KOPT-K1 (cell line): ENCODE measurements around the gene SLC12A7.

Experiments
- H3K27ac ChIP-seq: fragments of 200-600 bp; sonication (generic); 2 replicates; pipeline ENCODE4 v1.5.1; 2016; ENCODE audit warnings: antibody characterized with exemption, mild to moderate bottlenecking, low read depth, low read length; ENCODE audit not compliant: poor library complexity, severe bottlenecking
- H3K36me3 ChIP-seq: fragments of 200-600 bp; sonication (generic); 2 replicates; pipeline ENCODE4 v1.5.1; 2017; ENCODE audit warnings: antibody characterized with exemption, mild to moderate bottlenecking, low read length, moderate library complexity; ENCODE audit not compliant: insufficient read depth
- H3K9me3 ChIP-seq: fragments of 200-600 bp; sonication (generic); 2 replicates; pipeline ENCODE4 v1.5.1; 2017; ENCODE audit warnings: antibody characterized with exemption, low read length, mild to moderate bottlenecking; ENCODE audit not compliant: insufficient read depth, poor library complexity, severe bottlenecking

The SLC12A7 gene

DNA sequence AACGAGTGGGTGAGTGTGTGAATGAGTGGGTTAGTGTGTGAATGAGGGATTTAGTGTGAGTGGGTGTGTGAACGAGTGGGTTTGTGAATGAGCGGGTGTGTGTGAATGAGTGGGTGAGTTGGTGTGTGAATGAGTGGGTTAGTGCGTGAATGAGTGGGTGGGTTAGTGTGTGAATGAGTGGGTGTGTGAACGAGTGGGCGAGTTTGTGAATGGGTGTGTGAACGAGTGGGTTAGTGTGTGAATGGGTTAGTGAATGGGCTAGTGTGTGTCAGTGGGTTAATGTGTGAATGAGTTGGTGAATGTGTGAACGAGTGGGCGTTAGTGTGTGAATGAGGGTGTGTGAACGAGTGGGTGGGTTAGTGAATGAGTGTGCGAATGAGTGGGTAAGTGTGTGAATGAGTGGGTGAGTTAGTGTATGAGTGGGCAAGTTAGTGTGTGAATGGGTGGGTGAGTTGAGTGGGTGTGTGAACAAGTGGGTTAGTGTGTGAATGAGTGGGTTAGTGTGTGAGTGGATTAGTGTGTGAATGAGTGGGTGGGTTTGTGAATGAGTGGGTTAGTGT, 63.6 kb downstream of the SLC12A7 start:
- Histone ChIP-seq H3K36me3 (peaks cover 17% of the 10 kb centered on the region), H3K9me3 (peaks cover 13% of the 10 kb centered on the region), H3K27ac (no peak overlapping the region)

DNA sequence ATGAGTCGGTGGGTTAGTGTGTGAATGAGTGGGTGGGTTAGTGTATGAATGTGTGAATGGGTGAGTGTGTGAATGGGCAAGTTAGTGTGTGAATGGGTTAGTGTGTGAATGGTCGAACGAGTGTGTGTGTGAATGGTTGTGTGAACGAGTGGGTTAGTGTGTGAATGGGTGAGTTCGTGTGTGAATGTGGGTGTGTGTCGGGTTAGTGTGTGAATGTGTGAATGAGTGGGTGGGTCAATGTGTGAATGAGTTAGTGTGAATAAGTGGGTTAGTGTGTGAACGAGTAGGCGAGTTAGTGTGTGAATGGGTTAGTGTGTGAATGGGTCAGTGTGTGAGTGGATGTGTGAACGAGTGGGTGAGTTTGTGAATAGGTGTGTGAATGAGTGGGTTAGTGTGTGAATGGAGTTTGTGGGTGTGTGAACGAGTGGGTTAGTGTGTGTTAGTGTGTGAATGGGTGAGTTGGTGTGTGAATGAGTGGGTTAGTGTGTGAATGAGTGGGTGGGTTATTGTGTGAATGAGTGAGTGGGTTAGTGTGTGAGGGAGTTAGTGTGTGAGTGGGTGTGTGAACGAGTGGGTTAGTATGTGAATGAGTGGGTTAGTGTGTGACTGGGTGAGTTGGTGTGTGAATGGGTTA, 64.4 kb downstream of the SLC12A7 start:
- Histone ChIP-seq H3K9me3 (peaks cover 13% of the 10 kb centered on the region), H3K27ac (no peak overlapping the region), H3K36me3 (peaks cover 9% of the 10 kb centered on the region)

DNA sequence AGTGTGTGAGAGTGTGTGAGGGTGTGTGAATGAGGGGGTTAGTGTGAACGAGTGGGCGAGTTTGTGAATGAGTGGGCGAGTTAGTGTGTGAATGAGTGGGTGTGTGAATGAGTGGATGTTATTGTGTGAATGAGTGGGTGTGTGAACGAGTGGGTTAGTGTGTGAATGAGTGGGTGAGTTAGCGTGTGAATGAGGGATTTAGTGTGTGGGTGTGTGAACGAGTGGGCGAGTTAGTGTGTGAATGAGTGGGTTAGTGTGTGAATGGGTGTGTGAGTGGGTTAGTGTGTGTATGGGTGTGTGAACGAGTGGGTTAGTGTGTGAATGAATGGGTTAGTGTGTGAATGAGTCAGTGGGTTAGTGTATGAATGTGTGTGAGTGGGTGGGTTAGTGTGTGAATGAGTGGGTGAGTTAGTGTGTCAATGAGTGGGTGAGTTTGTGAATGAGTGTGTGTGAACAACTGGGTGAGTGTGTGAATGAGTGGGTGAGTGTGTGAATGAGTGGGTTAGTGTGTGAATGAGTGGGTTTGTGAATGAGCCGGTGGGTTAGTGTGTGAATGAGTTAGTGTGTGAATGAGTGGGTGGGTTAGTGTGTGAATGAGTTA, 65.8 kb downstream of the SLC12A7 start:
- peaks cover 17% of the 10 kb centered on the region for H3K9me3 ChIP-seq
- H3K27ac ChIP-seq: no peak overlapping the region
- H3K36me3 ChIP-seq: no peaks in the 10 kb centered on the region

DNA sequence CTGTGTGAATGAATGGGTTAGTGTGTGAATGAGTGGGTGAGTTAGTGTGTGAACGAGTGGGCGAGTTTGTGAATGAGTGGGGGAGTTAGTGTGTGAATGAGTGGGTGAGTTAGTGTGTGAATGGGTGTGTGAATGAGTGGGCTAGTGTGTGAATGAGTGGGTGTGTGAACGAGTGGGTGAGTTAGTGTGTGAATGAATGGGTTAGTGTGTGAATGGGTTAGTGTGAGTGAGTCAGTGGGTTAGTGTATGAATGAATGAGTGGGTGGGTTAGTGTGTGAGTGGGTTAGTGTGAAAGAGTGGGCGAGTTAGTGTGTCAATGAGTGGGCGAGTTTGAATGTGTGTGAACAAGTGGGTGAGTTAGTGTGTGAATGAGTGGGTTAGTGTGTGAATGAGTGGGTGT, 67.7 kb downstream of the SLC12A7 start:
- no peak overlapping the region for H3K27ac ChIP-seq
- no peaks in the 10 kb centered on the region for H3K36me3 ChIP-seq
- H3K9me3 ChIP-seq: peaks cover 21% of the 10 kb centered on the region

DNA sequence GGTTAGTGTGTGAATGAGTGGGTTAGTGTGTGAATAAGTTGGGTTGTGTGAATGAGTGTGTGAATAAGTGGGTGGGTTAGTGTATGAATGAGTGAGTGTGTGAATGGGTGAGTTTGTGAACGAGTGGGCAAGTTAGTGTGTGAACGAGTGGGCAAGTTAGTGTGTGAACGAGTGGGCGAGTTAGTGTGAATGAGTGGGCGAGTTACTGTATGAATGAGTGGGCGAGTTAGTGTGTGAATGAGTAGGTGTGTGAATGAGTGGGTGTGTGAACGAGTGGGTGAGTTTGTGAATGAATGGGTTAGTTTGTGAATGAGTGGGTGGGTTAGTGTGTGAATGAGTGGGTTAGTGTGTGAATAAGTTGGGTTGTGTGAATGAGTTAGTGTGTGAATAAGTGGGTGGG, 68.5 kb downstream of the SLC12A7 start:
- Histone ChIP-seq H3K9me3 (peaks cover 21% of the 10 kb centered on the region), H3K27ac (no peak overlapping the region), H3K36me3 (peaks cover 5% of the 10 kb centered on the region; the same call in 1 of the 2 replicates)

DNA sequence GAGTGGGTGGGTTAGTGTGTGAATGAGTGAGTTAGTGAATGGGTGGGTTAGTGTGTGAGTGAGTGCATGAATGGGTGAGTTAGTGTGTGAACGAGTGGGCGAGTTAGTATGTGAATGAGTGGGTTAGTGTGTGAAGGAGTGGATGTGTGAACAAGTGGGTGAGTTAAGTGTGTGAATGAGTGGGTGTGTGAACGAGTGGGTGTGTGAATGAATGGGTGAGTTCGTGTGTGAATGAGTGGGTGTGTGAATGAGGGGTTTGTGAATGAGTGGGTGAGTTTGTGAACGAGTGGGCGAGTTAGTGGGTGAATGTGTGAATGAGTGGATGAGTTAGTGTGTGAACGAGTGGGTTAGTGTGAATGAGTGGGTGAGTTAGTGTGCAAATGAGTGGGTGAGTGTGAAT, 69.2 kb downstream of the SLC12A7 start:
- Histone ChIP-seq H3K36me3 (peaks cover 12% of the 10 kb centered on the region; the same call in 1 of the 2 replicates), H3K9me3 (peaks cover 21% of the 10 kb centered on the region), H3K27ac (no peak overlapping the region)

DNA sequence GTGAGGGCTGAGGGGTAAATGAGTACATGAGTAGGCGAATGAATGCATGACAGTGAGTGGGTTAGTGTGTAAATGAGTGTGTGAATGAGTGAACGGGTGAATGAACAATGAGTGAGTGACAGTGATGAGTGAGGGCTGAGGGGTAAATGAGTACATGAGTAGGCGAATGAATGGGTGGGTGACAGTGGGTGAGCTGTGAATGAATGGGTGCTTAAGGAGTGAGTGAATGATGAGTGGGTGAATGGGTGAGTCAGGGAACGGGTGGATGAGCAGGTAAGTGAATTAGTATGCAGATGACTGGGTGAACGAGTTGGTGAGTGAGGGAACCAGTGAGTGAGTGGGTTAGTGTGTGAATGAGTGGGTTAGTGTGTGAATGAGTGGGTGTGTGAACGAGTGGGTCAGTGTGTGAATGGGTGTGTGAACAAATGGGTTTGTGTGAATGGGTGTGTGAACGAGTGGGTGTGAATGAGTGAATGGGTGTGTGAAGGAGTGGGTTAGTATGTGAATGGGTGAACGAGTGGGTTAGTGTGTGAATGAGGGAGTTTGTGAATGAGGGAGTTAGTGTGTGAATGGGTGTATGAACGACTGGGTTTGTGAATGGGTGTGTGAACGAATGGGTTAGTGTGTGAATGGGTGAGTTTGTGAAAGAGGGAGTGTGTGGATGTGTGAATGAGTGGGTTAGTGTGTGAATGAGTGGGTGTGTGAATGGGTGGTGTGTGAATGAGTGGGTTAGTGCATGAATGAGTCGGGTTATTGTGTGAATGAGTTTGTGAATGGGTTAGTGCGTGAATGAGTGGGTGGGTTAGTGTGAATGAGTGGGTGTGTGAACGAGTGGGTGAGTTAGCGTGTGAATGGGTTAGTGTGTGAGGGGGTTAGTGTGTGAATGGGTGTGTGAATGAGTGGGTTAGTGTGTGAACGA, 70.4 kb downstream of the SLC12A7 start:
- H3K36me3 ChIP-seq: peaks cover 14% of the 10 kb centered on the region; the same call in 1 of the 2 replicates
- H3K9me3 ChIP-seq: peaks cover 20% of the 10 kb centered on the region
- no peak overlapping the region for H3K27ac ChIP-seq

DNA sequence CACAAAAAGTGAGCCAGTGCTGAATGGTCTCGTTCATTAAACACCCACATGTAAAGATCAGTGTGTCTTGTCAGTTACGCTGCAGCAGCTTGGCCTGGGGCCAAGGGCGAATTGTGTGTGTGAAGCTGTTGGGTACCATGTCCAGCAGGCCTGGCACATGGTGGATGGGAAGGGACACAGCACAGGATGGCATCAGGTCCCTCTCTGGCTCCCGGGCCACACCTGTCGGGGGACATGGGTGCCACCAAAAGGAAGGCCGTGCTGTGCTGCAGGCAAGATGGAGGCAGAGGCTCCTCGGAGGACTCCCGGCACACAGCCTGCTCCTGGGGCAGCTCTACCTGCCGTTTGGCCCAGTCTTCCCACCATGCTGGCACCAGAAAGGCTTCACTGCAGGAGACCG, 71.3 kb downstream of the SLC12A7 start:
- Histone ChIP-seq H3K36me3 (peaks cover 14% of the 10 kb centered on the region; the same call in 1 of the 2 replicates), H3K9me3 (peaks cover 12% of the 10 kb centered on the region), H3K27ac (no peak overlapping the region)

DNA sequence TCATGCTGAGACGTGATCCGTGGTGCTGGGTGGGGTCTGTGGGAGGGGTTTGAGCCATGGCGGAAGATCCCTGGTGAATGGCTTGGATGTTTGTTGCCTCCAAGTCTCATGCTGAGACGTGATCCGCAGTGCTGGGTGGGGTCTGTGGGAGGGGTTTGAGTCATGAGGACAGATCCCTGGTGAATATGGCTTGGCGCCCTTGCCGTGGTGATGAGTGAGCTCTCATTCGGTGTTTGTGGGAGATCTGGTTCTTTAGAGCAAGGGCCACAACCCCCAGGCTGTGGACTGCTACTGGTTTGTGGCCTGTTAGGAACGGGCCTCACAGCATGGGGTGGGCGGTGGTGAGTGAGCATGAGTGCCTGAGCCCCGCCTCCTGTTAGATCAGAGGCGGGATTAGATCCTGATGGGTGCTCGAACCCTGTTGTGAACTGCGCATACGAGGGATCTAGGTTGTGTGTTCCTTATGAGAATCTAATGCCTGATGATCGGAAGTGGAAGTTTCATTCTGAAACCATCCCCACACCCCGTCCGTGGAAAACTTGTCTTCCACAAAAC, 72.1 kb downstream of the SLC12A7 start:
- H3K36me3 ChIP-seq: peaks cover 14% of the 10 kb centered on the region; the same call in 1 of the 2 replicates
- no peak overlapping the region for H3K27ac ChIP-seq
- H3K9me3 ChIP-seq: peaks cover 7% of the 10 kb centered on the region

DNA sequence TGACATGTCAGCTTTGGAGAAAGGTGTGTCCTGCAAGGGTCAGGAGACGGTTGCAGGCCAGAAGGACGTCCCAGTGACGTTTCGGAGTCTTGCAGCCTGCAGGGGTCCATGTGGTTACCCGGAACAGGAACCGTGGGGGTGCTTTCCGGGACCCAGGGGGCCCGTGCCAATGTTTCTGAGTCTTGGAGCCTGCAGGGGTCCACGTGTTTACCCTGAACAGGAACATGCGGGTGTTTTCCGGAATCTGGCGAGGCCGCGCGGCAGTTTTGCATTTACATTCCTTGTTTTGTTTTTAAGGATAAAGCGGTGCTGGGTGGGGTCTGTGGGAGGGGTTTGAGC, 72.7 kb downstream of the SLC12A7 start:
- Histone ChIP-seq H3K9me3 (peaks cover 7% of the 10 kb centered on the region), H3K36me3 (peaks cover 14% of the 10 kb centered on the region; the same call in 1 of the 2 replicates)

DNA sequence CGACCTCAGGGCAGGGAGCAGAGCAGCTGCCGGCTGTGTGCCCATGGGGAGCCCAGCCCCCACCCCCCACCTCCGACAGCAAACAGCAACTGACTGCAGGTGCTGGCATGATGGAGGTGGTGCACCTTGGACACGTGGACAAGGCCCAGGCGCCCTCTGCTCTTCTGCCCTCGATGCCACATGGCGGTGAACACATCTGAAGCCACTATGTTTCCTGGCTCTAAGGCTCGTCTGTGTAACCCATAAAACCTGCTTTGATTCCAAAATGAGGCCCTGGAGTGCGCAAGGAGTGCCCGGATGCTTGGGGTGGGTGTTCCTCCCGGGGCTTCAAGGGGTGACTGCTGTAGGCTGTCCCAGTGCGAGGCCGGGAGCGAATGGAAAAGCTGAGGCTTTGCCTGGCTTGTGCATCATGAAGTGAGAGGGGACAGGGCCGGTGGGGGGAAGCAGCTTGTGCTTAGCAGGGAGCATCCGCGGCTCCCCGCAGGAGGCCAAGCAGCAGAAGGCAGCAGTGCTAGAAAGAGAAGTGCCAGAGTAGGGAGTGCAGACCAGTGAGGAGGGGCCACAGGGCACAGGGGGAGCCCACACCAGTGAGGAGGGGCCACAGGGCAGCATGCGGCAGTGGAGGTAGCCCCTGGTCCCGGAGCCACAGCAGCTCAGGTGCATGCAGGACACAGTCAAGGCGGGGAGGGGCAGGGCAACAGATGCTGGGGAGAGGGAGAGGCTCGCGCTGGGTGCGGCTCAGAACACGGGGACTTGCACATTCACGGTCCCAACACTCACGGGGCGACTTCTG, 73.2 kb downstream of the SLC12A7 start:
- peaks cover 14% of the 10 kb centered on the region; the same call in 1 of the 2 replicates for H3K36me3 ChIP-seq
- H3K9me3 ChIP-seq: peaks cover 7% of the 10 kb centered on the region
- no peak overlapping the region for H3K27ac ChIP-seq

More for the DNA sequence above, 72.7 kb downstream of the SLC12A7 start:
- H3K27ac ChIP-seq: no peak overlapping the region

DNA sequence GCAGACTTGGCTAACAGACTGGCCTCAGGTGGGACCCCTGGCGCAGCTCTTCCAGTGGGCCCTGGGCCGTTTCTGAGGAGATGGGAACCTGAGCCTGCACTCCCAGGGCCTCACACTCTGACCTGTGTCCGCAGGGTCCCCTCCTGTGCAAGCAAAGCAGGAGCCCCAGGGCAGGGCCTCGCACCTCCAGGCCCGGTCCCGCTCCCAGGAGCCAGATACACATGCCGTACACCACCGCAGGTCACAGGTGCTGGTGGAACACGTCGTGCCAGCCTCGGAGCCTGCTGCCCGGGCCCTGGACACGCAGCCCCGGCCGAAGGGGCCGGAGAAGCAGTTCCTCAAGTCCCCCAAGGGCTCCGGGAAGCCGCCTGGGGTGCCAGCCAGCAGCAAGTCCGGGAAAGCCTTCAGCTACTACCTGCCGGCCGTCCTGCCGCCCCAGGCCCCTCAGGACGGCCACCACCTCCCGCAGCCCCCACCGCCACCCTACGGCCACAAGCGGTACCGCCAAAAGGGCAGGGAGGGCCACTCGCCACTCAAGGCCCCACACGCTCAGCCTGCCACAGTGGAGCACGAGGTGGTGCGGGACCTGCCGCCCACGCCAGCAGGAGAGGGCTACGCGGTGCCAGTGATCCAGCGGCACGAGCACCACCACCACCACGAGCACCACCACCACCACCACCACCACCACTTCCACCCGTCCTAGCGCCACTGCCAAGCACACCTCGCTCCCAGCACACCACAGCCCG, 74.0 kb downstream of the SLC12A7 start:
- Histone ChIP-seq H3K36me3 (peaks cover 14% of the 10 kb centered on the region; the same call in 1 of the 2 replicates), H3K9me3 (peaks cover 7% of the 10 kb centered on the region), H3K27ac (no peak overlapping the region)

DNA sequence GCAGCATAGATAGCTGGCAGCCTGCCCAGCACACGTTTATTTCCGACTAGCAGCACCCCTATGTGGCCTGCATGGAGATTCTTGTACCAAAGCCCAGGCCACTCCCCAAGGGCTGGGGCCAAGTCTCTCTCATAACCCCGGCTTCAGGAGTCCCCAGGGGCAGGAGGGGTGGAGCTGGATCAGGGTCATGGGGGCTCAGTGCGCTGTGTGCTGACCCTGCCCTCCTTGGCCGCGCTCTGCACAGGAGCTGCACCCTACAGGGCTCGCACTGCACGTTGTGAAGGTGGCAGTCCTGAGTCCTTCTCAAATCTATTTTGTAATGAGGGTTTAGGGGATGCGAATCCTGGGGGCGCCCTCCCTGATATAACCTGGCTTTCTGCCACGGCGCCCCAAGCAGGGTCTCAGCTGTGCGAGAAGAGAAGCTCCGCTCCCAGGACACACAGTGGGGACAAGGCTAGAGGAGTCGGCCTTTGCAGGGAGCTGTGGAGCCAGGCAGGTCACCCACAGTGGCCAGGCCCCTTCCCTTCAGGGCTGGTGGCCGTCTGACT, 74.7 kb downstream of the SLC12A7 start:
- peaks cover 7% of the 10 kb centered on the region for H3K9me3 ChIP-seq

More for the DNA sequence above, 74.7 kb downstream of the SLC12A7 start:
- H3K36me3 ChIP-seq: peaks cover 14% of the 10 kb centered on the region; the same call in 1 of the 2 replicates
- no peak overlapping the region for H3K27ac ChIP-seq
